Uterus (tissue), 4 donors: Measurements from ENCODE around the gene FN3KRP. TPM values are rescaled to one million over a fixed set of nuclear protein-coding genes. Genes with fewer than 3 reads are reported as not detected.

ENCODE experiments used
- DNase-seq, 2 donors: peaks; one replicate each; pipeline ENCODE4 v3.0.0-alpha.2; 2019 to 2020
- H3K27ac ChIP-seq, 2 donors: fragments of 200-600 bp; sonication (generic); 1 replicate in 1 of 2; 2 replicates in 1 of 2; pipeline ENCODE4 v1.5.1; 2016 to 2018
- H3K27me3 ChIP-seq, 2 donors: fragments of 200-600 bp; sonication (generic); one replicate each; pipeline ENCODE4 v1.5.1; 2018 to 2019; ENCODE audit warnings: control low read depth in 1 of 2
- H3K36me3 ChIP-seq, 2 donors: fragments of 200-600 bp; sonication (generic); one replicate each; pipeline ENCODE4 v1.5.1; 2019; ENCODE audit warnings: control low read depth in 1 of 2
- H3K4me1 ChIP-seq, 2 donors: fragments of 200-600 bp; sonication (generic); one replicate each; pipeline ENCODE4 v1.5.1; 2018 to 2019; ENCODE audit warnings: control low read depth in 1 of 2
- H3K4me3 ChIP-seq, 2 donors: fragments of 200-600 bp; sonication (generic); 1 replicate in 1 of 2; 2 replicates in 1 of 2; pipeline ENCODE4 v1.5.1; 2018 to 2019; ENCODE audit warnings: mild to moderate bottlenecking in 1 of 2
- H3K9me3 ChIP-seq, 2 donors: fragments of 200-600 bp; sonication (generic); one replicate each; pipeline ENCODE4 v1.5.1; 2019; ENCODE audit warnings: control low read depth in 1 of 2
- POLR2A ChIP-seq, 2 donors: fragments of 450-650 bp; IDR thresholded peaks; one replicate each; pipeline ENCODE4 v1.6.1; 2016; ENCODE audit warnings: antibody characterized with exemption in 2 of 2, mild to moderate bottlenecking in 1 of 2, moderate library complexity in 1 of 2
- intact Hi-C: fragments of 100-400 bp; cut with DNase I; formaldehyde crosslinking; loops from one replicate; pipeline ENCODE4 v1.15.1; 2023; ENCODE audit warnings: low total_unique reads
- total RNA-seq, 4 donors: library from RNA; depleted of rRNA in 3 of 4; stranded (reverse); fragments of >200 nt in 3 of 4; gene quantifications; one replicate each; pipeline versions ENCODE4 v1.1.0 to v1.2.4, GENCODE V29; 2014 to 2023
- TF ChIP-seq, protein P1 (sequence below), 4 experiments: fragments of 200-600 bp in 2 of 4; fragments of 450-650 bp in 2 of 4; sonication (generic) in 2 of 4; IDR thresholded peaks; one replicate each; pipeline ENCODE4 v1.5.1; 2016 to 2019; ENCODE audit warnings: antibody characterized with exemption in 4 of 4, mild to moderate bottlenecking in 2 of 4, moderate library complexity in 1 of 4
- donor health status: DM: yes; HTN: yes; CAD: no.

The FN3KRP gene
- total RNA-seq, 4 donors from 2014 or later, result 1.2 to 97.6 (median 32.7) TPM

DNA sequence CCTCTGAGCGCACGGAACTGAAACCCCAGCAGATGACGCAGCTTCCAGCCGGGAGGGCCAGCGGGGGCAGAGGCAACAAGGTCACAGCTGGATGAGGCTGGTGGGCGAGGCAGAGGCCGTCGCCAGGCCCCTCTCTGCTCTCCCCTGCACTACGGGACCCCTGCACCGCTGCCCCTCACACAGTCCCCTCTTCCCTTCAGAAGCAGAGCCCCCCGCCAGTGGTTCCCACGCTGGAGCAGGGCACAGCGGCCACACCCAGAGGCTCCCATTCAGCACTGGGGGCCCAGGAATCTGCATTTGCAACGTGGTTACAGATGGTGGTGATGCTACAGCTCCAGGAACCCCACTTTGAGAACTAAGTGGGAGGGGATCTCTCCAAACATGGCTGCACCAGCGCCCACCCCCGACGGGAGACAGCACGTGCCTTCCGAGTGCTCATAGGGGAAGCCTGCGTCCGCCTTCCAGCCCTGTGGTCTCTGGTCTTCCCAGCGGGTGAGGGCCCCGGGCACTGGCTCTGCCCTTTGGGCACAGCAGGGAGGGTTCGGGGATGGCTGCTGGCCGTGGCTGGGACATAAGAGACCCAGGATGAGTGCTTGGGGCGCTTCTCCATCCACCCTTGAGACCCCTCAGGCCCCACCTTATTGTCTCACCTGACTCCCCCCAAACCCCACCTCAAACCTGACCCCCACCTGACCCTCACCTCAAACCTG, 13.3 kb upstream of the FN3KRP start:
- H3K27me3 ChIP-seq, result no peaks in the 10 kb centered on the region
- no peaks in the 10 kb centered on the region for H3K36me3 ChIP-seq
- H3K4me1 ChIP-seq, result peaks cover 0 to 6% of the 10 kb centered on the region in 2 donors
- no peak for DNase-seq
- H3K27ac ChIP-seq, result no peak overlapping the region
- no peak for TF ChIP-seq POLR2A (IDR thresholded peaks at IDR 0.05)
- TF ChIP-seq, protein P1, sequence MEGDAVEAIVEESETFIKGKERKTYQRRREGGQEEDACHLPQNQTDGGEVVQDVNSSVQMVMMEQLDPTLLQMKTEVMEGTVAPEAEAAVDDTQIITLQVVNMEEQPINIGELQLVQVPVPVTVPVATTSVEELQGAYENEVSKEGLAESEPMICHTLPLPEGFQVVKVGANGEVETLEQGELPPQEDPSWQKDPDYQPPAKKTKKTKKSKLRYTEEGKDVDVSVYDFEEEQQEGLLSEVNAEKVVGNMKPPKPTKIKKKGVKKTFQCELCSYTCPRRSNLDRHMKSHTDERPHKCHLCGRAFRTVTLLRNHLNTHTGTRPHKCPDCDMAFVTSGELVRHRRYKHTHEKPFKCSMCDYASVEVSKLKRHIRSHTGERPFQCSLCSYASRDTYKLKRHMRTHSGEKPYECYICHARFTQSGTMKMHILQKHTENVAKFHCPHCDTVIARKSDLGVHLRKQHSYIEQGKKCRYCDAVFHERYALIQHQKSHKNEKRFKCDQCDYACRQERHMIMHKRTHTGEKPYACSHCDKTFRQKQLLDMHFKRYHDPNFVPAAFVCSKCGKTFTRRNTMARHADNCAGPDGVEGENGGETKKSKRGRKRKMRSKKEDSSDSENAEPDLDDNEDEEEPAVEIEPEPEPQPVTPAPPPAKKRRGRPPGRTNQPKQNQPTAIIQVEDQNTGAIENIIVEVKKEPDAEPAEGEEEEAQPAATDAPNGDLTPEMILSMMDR (IDR thresholded peaks at IDR 0.05), result no peak
- H3K4me3 ChIP-seq, result no peak overlapping the region
- no peaks in the 10 kb centered on the region for H3K9me3 ChIP-seq
- intact Hi-C loops, result no loop called here

DNA sequence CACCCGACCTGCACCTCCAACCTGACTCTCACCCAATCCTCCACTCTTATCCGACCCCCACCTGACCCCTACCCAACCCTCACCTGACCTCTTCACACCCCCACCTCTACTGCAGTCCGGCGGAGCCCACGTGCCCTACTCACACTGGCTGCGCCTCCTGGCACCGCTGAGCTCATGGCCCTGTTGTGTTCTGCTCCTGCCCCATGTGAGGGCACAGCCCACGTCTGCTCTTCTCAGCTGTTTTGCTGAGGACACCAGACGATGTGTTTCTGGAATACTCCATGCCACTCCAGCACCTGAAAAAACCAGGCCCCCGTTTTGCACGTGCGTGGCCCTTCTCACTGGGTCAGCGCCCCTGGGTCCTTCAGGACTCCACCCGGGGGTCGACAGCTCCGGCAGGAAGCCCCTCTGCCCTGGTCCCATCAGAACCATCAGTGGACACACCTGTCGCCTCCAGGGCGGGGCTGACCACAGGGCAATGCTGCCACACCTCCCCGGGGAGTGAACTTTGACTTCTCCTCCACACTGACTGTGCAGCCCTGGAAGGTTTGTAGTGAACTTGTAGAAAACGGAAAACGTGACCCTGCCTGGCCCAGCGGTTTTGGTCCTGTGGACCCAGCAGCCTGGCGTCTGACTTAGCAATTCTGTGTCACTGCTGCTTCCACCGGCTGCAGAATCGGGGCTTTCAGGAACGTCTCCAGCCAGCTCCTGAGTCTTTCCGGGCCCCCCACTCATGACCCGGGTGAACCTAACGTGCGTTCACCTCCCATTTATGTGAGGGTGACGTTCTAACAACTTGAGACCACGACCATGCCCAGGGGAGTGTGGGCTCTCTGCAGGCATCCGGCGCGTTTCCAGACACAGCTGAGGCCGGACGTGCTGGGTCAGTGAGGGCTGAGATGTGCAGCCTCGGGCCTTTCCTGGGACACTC, 12.3 kb upstream of the FN3KRP start:
- Histone ChIP-seq H3K9me3 (no peaks in the 10 kb centered on the region), H3K27me3 (no peaks in the 10 kb centered on the region), H3K4me3 (no peak overlapping the region), H3K4me1 (peaks cover 0 to 3% of the 10 kb centered on the region in 2 donors), H3K27ac (no peak overlapping the region), H3K36me3 (no peaks in the 10 kb centered on the region)
- TF ChIP-seq POLR2A (IDR thresholded peaks at IDR 0.05), result no peak
- TF ChIP-seq, protein P1 (IDR thresholded peaks at IDR 0.05), result no peak
- DNase-seq, result no peak
- intact Hi-C loops, result no loop called here

DNA sequence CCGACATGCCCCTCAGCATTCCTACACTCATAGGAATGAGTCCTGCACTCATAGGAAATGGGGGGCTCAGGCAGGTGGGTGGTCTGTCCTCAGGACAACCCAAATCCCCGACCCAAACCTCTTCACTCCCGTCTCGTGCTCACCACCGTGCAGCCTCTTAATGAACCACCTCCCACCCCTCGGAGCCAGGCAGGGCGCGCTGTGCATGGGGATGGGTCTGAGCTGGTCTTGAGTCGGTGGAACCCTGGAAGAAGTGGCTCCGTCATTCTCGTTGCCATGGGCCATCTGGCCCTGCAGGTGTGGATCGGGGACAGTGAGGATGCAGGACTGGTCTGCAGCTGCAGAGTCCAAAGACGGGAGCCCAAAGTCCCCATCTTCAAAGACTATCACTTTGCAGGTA, 11.6 kb upstream of the FN3KRP start:
- Histone ChIP-seq H3K4me3 (no peak overlapping the region), H3K9me3 (no peaks in the 10 kb centered on the region), H3K36me3 (no peaks in the 10 kb centered on the region), H3K4me1 (no peaks in the 10 kb centered on the region), H3K27ac (no peak overlapping the region), H3K27me3 (no peaks in the 10 kb centered on the region)
- intact Hi-C loops, result no loop called here
- no peak for DNase-seq
- no peak for TF ChIP-seq POLR2A (IDR thresholded peaks at IDR 0.05)
- TF ChIP-seq, protein P1 (IDR thresholded peaks at IDR 0.05), result no peak

DNA sequence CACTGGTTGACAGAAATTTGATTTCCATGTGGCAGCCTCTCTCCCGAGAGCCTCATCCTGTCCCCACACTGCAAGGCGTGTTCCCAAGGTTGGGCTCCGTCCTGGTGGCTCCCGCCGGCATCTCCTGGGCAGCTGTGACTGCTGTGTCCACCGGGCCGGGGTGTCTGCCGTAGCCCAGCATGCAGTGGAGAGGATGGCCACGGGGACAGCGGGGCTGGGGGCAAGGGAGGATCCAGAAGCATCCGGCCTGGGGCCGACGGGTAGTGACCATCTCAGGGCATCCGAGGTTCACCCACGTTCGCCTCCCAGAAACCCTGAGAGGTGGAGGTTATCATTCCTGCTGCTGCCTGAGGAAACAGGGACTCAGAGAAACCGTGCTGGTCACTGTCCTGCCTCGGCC, 10.8 kb upstream of the FN3KRP start:
- TF ChIP-seq, protein P1 (IDR thresholded peaks at IDR 0.05), result no peak
- no peak for TF ChIP-seq POLR2A (IDR thresholded peaks at IDR 0.05)
- no peak overlapping the region for H3K4me3 ChIP-seq
- no peak overlapping the region for H3K27ac ChIP-seq
- no peak for DNase-seq
- H3K4me1 ChIP-seq, result no peaks in the 10 kb centered on the region
- intact Hi-C loops, result no loop called here
- no peaks in the 10 kb centered on the region for H3K36me3 ChIP-seq
- no peaks in the 10 kb centered on the region for H3K27me3 ChIP-seq
- H3K9me3 ChIP-seq, result no peaks in the 10 kb centered on the region
